ENCODE data around the gene CNIH2. TPM values are rescaled to one million over a fixed set of nuclear protein-coding genes. Genes with fewer than 3 reads are reported as not detected.

The CNIH2 gene
- 1 to 10 TPM; 1.4 to 1.8 (median 1.7) TPM for total RNA-seq

DNA sequence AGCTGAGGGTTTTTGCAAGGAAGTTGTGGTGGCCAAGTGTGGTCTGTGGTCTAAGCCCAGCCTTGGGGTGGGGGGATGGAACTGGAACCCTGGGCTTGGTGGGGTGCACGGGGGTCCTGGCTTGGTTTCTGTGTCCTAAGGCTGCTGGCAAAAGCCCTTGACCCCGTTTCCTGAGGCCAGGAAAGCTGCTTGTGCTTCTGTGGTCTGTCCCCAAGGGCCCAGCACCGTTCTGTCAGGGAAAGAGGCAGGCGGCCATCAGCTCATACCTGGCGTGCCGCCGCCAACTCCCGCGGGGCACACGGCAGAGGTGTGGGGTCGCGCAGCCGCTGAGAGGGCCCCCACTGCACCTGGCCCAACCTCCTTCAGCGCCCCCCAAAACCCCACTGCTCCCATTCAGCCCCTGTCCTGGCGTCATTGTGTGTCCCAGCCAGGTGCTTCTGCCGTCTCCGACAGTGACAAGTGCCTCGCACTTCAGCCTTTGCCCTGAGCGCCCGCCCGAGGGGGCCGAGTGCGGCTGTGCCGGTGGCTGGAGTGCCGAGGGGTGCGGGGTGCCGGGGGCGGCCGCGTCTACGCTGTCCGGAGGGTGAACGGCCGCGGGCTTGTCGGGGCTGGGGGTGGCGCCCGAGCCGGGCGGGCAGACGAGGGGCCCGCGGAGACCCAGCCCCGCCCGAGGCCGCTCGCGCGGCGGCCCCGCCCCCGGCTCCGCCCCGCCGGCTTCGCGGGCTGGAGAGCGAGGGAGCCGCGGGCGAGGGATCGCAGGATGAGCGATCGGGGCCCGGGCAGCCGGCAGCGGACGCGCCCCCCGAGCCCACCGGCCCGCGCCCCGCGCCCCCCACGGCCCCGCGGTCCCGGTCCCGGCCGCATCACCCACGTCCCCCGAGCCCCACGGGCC, at the start of gene CNIH2:
TSS of gene CNIH2 (plus strand) at position 705 of the 892 bp plus-strand sequence. CDS start 282 bp downstream, outside the sequence.
- H3K27me3 Mint-ChIP-seq (ENCODE audit: low read depth), result no peaks in the 10 kb centered on the region

DNA sequence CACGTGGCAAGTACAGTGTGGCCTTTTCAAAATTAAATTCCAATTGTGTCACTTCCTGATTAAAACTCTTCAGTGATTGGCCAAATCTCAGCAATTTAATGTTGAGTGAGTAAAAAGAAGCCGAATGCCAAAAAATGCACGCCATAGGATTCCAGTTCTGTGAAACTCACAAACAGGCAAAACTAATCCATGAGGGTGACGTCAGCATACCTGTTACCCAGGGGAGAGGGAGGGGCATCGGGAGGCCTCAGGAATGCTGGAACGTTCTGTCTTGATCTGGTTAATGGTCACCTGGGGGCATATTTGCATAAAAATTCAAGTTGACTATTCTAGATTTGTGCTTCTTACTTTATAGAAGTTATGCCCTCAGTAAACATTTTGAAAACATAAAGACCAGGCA, 49.5 kb upstream of the CNIH2 start:
- no peaks in the 10 kb centered on the region for H3K27me3 Mint-ChIP-seq (ENCODE audit: low read depth)

More for the DNA sequence above, at the start of gene CNIH2:
- Mint-ChIP-seq H3K4me3 (peak within 1 kb of the TSS; percentile 64), H3K36me3 (ENCODE audit: insufficient read depth) (peaks cover 14% of the 10 kb centered on the region), H3K4me1 (ENCODE audit: low read depth) (peaks cover 41% of the 10 kb centered on the region), H3K9me3 (no peaks in the 10 kb centered on the region)
- ATAC-seq (peak; percentile 52 to 57), DNase-seq (no peak)

DNA sequence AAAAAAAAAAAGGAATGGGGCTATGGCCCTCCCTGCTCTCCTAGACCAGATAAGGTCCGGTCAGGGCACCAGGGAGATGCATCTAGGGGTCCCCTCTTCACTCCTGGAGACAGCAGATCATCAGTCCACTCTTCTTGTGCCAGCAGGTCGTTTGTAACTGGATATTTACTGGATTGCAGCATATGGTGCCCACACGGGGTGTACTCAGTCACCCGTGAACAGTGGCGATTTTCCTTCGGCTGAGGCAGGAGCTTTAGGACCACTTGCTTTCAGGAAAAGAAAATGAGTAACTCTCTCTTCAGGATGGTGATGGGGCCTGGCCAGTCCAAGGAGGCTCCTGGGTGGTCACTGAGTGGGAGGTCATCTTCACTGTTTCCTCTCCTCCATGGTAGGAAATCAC, 47.8 kb upstream of the CNIH2 start:
- no peaks in the 10 kb centered on the region for H3K27me3 Mint-ChIP-seq (ENCODE audit: low read depth)
- no peak overlapping the region for H3K4me3 Mint-ChIP-seq
- H3K36me3 Mint-ChIP-seq (ENCODE audit: insufficient read depth), result peaks cover 40% of the 10 kb centered on the region
- DNase-seq, result no peak
- no peaks in the 10 kb centered on the region for H3K9me3 Mint-ChIP-seq
- H3K4me1 Mint-ChIP-seq (ENCODE audit: low read depth), result no peaks in the 10 kb centered on the region
- no peak for ATAC-seq

More for the DNA sequence above, 49.5 kb upstream of the CNIH2 start:
- Mint-ChIP-seq H3K9me3 (no peaks in the 10 kb centered on the region), H3K36me3 (ENCODE audit: insufficient read depth) (peaks cover 37% of the 10 kb centered on the region), H3K4me3 (no peak overlapping the region), H3K4me1 (ENCODE audit: low read depth) (no peaks in the 10 kb centered on the region)
- DNase-seq (no peak), ATAC-seq (no peak)

DNA sequence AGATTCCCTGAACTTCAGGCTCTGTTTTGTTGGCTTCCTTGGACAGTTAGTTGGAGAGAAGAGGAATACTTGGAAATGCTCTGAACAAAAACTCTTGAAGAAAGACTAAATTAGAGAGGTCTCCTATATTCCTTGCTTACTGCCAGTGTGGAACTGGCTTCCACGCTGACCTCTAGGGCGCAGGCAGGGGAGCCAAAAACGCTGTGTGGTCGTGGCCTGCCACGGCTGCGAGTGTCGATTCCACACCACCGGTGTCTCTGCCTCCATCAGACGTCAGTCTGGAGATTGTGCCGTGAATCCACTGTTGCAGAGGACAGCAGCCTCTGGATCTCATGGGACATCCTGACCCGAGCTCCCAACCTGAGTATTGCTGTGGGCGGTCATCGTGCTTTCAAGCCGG, 47.0 kb upstream of the CNIH2 start:
- Mint-ChIP-seq H3K36me3 (ENCODE audit: insufficient read depth) (peaks cover 46% of the 10 kb centered on the region), H3K27me3 (ENCODE audit: low read depth) (no peaks in the 10 kb centered on the region), H3K9me3 (no peaks in the 10 kb centered on the region), H3K4me3 (no peak overlapping the region), H3K4me1 (ENCODE audit: low read depth) (no peaks in the 10 kb centered on the region)
- ATAC-seq (no peak), DNase-seq (no peak)

DNA sequence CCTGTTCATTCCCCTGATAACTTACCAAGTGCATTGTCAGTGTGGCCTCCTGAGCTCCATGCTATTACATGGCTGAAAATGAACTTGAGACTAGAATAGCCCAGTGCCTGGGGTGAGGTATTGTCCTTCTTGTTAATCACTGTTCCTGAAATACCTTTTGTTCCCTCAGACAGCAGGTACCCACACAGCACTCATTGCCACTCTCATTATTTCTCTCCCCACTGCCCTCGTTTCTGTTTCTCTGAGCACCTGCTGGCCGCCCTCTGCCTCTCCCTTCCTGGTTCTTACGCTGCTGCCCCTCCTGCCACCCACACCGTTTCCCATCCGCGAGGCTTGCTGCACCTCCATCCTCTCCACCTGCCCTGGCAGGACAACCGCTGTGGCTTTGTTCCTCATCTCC, 46.4 kb upstream of the CNIH2 start:
- Mint-ChIP-seq H3K9me3 (no peaks in the 10 kb centered on the region), H3K27me3 (ENCODE audit: low read depth) (no peaks in the 10 kb centered on the region), H3K4me1 (ENCODE audit: low read depth) (no peaks in the 10 kb centered on the region), H3K36me3 (ENCODE audit: insufficient read depth) (peaks cover 45% of the 10 kb centered on the region), H3K4me3 (no peak overlapping the region)
- DNase-seq, result no peak
- no peak for ATAC-seq

DNA sequence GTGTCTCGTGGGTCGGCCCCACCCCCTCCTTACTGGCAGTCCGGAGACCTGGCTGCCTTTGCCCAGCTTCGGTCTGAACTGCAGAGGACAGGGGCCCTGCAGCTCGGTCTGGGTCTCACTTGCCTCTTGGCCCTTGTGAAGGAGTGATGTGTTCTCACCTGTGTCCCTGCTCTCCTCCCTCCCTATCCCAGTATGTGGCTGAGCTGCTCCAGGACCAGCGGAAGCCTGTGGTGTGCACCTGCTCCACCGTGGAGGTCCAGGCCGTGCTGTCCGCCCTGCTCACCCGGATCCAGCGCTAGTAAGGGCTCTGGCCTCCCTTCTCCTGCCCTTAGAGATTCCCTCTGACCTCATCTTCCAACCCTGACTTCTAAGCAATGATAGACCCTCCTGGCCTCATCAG, 45.2 kb upstream of the CNIH2 start:
- Mint-ChIP-seq H3K27me3 (ENCODE audit: low read depth) (no peaks in the 10 kb centered on the region), H3K36me3 (ENCODE audit: insufficient read depth) (peaks cover 41% of the 10 kb centered on the region)
- no peak for ATAC-seq

DNA sequence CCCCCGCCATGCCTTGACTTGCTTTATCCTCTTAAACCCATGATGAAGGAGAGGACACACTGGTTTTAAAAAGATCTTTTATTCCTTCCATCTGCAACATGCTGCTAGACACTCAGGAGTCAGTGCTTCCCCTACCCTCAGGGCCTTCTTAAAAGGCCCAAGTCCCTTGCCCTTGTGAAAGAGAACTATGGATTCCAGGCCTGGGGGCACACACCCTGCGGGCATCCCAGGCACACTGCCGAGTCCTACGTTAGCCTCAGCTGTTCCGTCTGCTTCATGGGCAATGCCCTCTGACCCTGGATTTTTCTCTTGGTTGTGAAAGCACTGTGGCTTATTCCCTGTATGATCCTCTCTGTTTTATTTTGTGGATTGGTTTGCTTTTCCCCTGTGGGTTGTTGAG, 44.7 kb upstream of the CNIH2 start:
- ATAC-seq (no peak), DNase-seq (no peak)
- Mint-ChIP-seq H3K36me3 (ENCODE audit: insufficient read depth) (peaks cover 38% of the 10 kb centered on the region), H3K4me3 (no peak overlapping the region), H3K4me1 (ENCODE audit: low read depth) (no peaks in the 10 kb centered on the region), H3K9me3 (no peaks in the 10 kb centered on the region), H3K27me3 (ENCODE audit: low read depth) (no peaks in the 10 kb centered on the region)

More for the DNA sequence above, 45.2 kb upstream of the CNIH2 start:
- Mint-ChIP-seq H3K9me3 (no peaks in the 10 kb centered on the region), H3K4me3 (no peak overlapping the region), H3K4me1 (ENCODE audit: low read depth) (no peaks in the 10 kb centered on the region)
- no peak for DNase-seq

DNA sequence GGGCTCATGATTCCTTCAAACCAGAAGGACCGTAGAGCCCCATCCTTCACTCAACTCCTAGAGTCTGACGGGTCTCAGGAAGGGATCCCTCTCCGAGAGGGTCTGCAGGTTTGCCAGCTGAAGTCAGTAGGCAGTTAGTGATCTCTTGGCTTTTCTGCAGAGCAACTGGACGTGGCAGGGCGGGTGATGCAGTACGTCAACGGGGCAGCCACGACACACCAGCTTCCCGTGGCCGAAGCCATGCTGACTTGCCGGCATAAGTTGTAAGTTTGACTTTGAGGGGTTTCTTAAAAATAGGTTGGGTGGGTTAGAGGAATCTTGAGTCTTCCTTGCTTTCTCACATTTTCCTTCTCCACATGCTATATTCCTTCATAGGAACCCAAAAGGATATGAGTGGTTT, 42.8 kb upstream of the CNIH2 start:
- H3K4me3 Mint-ChIP-seq, result no peak overlapping the region
- H3K4me1 Mint-ChIP-seq (ENCODE audit: low read depth), result no peaks in the 10 kb centered on the region
- ATAC-seq (no peak), DNase-seq (no peak)
- H3K27me3 Mint-ChIP-seq (ENCODE audit: low read depth), result no peaks in the 10 kb centered on the region
- H3K9me3 Mint-ChIP-seq, result no peaks in the 10 kb centered on the region
- H3K36me3 Mint-ChIP-seq (ENCODE audit: insufficient read depth), result peaks cover 31% of the 10 kb centered on the region

DNA sequence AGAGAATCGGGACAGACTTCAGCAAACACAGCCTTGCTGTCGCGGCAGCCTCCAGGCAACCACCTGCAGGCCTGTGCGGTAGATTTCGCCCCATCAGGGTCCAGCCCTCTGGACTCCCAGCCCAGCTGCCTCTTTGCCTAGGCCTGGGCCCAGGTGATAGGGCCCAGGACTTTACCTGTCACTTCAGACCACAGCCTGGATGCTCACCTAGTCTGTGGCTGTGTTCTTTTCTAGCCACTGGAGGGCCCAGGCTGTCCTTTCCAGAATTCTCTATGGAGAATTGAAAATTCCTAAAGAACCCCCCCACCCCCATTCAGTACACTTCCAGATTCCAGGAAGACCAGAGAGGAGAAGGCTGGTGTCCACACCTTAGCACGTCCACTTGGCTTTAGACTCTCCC, 40.1 kb upstream of the CNIH2 start:
- no peak for ATAC-seq
- Mint-ChIP-seq H3K4me1 (ENCODE audit: low read depth) (no peaks in the 10 kb centered on the region), H3K4me3 (no peak overlapping the region), H3K36me3 (ENCODE audit: insufficient read depth) (peaks cover 25% of the 10 kb centered on the region), H3K9me3 (no peaks in the 10 kb centered on the region), H3K27me3 (ENCODE audit: low read depth) (no peaks in the 10 kb centered on the region)
- no peak for DNase-seq

DNA sequence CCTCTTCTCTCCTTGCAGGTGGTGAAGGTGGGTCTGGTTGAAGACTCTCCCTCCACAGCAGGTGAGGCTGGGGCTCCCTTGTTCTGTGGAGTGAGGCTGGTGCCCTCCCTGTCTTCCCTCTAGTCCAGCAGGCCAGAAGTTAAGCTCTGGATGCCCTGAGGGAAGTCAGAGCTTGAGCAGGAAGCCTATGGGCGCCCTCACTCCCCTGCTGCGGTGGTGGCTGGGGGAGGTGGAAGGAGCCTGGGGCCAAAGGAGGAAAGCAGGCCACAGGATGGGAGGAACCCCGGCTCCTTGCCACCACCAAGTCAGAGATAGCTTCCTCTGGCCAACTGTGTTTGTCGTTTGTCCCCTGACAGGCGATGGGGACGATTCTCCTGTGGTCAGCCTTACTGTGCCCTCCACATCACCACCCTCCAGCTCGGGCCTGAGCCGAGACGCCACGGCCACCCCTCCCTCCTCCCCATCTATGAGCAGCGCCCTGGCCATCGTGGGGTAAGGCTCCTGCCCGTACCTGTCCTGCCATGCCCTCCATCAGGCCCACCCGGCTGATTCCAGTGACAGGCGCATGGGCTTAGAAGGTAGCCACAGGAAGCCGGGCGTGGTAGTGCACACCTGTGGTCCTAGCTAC, 39.1 kb upstream of the CNIH2 start:
- DNase-seq (no peak), ATAC-seq (no peak)
- H3K27me3 Mint-ChIP-seq (ENCODE audit: low read depth), result no peaks in the 10 kb centered on the region
- no peaks in the 10 kb centered on the region for H3K4me1 Mint-ChIP-seq (ENCODE audit: low read depth)
- H3K36me3 Mint-ChIP-seq (ENCODE audit: insufficient read depth), result peaks cover 17% of the 10 kb centered on the region
- H3K9me3 Mint-ChIP-seq, result no peaks in the 10 kb centered on the region
- H3K4me3 Mint-ChIP-seq, result no peak overlapping the region

DNA sequence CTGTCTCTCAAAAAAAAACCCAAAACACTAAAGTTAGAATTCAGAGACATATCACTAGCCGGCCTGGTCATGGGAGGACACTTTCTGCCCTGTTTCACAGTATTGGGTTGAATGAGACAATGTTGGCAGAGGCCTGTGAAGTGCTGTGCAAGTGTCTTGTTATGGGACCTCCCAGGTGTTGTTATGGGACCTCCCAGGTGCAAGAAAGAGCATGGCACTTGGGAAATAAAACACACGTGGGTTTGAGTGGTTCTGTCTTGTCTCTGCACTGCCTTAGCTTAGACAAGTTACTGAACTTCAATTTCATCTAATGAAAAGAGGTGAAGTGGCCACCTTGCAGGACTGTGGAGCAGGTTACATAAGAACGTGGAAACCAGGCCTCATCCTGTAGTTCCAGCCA, 38.5 kb upstream of the CNIH2 start:
- no peak for DNase-seq
- Mint-ChIP-seq H3K4me1 (ENCODE audit: low read depth) (no peaks in the 10 kb centered on the region), H3K4me3 (no peak overlapping the region), H3K9me3 (no peaks in the 10 kb centered on the region), H3K36me3 (ENCODE audit: insufficient read depth) (peaks cover 17% of the 10 kb centered on the region), H3K27me3 (ENCODE audit: low read depth) (no peaks in the 10 kb centered on the region)
- no peak for ATAC-seq

DNA sequence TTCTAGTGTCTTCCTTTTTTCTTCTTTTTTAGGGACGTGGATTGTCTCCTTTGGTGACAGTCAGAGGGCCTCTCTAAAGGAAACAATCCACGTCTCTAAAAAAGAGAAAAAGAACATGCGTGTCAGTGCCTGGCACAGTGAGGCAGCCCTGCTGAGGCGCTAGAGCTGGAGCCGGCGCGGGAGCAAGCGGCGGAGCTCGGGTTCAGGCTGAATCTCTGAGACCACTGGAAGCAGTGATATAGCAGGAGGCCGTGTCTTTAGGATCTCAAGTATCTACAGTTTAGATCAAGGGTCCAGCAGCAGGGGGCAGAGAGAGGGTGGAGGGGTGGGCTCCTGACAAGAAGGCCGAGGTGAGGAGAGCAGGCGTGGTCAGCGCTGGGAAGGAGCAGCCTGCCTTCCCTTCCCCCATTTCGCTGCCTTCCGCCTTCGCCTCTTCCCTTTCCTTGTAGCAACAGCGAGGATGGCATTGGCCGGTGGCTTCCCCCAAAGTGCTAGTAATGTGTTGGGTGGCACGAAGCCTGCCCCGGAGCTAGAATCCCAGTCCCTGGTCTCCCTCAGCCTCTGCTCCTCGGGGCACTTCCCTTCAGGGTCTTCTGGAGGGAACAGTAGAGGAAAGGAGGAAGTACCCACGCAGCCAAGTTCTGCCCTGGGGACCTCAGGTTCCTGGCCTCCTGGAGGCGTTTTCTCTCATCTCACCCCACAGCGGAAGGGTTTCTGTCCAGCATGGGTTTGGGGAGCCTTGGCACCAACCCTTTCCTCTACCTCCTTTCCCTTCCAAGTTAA, 37.8 kb upstream of the CNIH2 start:
- Mint-ChIP-seq H3K4me3 (no peak overlapping the region), H3K36me3 (ENCODE audit: insufficient read depth) (peaks cover 15% of the 10 kb centered on the region)
- no peak for DNase-seq

DNA sequence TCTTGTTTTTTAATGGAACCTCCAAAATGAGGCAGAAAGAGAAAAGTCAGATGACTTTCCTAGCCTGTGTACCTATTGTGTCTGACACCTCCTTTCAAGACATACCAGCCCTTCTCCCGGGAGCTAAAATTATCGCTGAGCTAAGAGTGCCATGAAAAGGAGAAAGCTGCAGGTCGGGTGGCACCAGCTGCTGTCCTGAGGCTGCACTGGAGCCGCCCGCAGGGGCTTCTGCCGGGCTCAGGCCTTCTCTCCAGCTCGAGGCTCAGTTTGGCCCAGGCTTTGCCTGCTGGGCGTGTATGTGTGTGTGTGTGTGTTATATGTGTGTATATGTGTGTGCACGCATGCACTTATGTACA, 37.2 kb upstream of the CNIH2 start:
- H3K36me3 Mint-ChIP-seq (ENCODE audit: insufficient read depth), result peaks cover 10% of the 10 kb centered on the region
- H3K27me3 Mint-ChIP-seq (ENCODE audit: low read depth), result no peaks in the 10 kb centered on the region
- DNase-seq (no peak), ATAC-seq (no peak)
- H3K4me1 Mint-ChIP-seq (ENCODE audit: low read depth), result no peaks in the 10 kb centered on the region
- H3K4me3 Mint-ChIP-seq, result no peak overlapping the region
- H3K9me3 Mint-ChIP-seq, result no peaks in the 10 kb centered on the region

More for the DNA sequence above, 37.8 kb upstream of the CNIH2 start:
- ATAC-seq, result no peak
- Mint-ChIP-seq H3K9me3 (no peaks in the 10 kb centered on the region), H3K4me1 (ENCODE audit: low read depth) (no peaks in the 10 kb centered on the region), H3K27me3 (ENCODE audit: low read depth) (no peaks in the 10 kb centered on the region)

DNA sequence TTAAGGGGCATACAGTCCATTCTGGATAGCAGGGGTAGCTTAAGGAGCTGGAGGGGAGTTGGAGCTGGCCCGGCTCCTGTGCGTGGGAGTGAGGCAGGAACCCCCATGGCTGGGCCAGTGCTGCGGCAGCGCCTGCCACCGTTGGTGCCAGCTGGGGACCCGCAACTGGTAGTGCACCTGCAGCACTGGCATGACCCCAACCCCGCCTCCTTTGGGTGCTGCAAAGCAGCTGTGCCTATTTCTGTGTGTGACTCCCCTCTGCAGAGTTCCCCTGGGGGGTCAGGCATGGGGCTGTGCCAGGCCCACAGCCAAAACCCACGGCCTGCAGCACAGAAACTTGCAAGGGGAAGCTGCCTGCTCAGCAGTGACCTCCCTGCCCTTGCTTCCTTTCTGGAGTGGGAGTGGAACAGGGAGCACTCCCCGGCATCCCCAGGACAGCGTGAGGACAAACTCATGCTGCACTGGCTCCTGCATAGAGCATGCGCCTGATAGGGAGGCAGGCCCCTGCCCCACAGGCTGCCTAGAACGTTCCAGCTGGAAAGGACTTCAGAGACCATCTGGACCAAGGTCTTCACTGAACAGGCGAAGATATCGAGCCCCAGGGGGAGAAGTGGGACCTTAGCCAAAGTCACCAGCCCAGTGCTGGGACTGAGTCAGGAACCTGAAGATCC, 35.7 kb upstream of the CNIH2 start:
- no peaks in the 10 kb centered on the region for H3K27me3 Mint-ChIP-seq (ENCODE audit: low read depth)
- ATAC-seq (no peak), DNase-seq (no peak)
- H3K4me1 Mint-ChIP-seq (ENCODE audit: low read depth), result no peaks in the 10 kb centered on the region
- peaks cover 11% of the 10 kb centered on the region for H3K36me3 Mint-ChIP-seq (ENCODE audit: insufficient read depth)
- H3K9me3 Mint-ChIP-seq, result no peaks in the 10 kb centered on the region
- no peak overlapping the region for H3K4me3 Mint-ChIP-seq
